ENCODE results near the gene SUGP1. TPM values are rescaled to one million over a fixed set of nuclear protein-coding genes. Genes with fewer than 3 reads are reported as not detected.
A peak's percentile ranks its signal among the peaks of the same experiment; 100 is the strongest.

The SUGP1 gene, protein sequence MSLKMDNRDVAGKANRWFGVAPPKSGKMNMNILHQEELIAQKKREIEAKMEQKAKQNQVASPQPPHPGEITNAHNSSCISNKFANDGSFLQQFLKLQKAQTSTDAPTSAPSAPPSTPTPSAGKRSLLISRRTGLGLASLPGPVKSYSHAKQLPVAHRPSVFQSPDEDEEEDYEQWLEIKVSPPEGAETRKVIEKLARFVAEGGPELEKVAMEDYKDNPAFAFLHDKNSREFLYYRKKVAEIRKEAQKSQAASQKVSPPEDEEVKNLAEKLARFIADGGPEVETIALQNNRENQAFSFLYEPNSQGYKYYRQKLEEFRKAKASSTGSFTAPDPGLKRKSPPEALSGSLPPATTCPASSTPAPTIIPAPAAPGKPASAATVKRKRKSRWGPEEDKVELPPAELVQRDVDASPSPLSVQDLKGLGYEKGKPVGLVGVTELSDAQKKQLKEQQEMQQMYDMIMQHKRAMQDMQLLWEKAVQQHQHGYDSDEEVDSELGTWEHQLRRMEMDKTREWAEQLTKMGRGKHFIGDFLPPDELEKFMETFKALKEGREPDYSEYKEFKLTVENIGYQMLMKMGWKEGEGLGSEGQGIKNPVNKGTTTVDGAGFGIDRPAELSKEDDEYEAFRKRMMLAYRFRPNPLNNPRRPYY
- 73.2 TPM for total RNA-seq (ENCODE audit: unreplicated experiment)
- long read RNA-seq, transcript SUGP1-201 (14 exons, 2,423 nt): major isoform, 27 of 49 reads
- long read RNA-seq, partial matches to known transcripts: 15 of 49 reads
- long read RNA-seq, other reads (novel, unspliced or antisense): 5 of 49 reads

DNA sequence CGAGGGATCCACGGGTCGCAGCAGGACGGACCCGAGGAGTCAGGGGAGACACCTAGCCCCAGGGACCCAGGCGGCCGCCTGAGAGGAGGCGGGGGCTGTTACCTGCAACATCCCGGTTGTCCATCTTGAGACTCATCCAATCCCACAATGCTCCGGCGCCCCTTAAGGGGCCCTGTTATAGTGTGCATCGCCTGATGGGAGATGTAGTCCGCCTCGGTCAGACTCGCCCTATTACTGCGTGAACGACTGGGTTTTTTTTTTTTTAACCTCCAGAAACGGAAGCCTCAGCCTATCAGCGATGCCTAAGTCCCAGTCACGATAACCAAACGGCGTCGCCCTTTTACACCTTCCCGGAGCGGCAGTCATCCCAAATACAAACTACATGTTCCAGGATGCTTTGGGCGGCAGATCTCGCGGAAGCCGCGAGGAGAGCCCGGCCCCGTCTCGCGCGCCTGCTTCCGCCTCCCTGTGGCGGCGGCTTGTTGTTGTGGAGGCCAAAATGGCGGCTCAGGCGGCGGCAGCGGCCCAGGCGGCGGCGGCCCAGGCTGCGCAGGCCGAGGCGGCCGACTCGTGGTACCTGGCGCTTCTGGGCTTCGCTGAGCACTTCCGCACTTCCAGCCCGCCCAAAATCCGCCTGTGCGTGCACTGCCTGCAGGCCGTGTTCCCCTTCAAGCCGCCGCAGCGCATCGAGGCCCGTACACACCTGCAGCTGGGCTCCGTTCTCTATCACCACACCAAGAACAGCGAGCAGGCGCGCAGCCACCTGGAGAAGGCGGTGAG is at the start of gene SUGP1, which contains the start of gene MAU2:
SUGP1 (minus strand) TSS at position 149 of the 780 bp plus-strand sequence; CDS start at position 136, 13 bp downstream.
MAU2 (plus strand) TSS at position 469 of the 780 bp plus-strand sequence; CDS start at position 500, 31 bp downstream.
- TF ChIP-seq CTCF (IDR thresholded peaks at IDR 0.05; ENCODE audit: unreplicated experiment): no peak
- H3K27me3 Mint-ChIP-seq (ENCODE audit: unreplicated experiment): peaks cover 6% of the 10 kb centered on the region
- DNase-seq (ENCODE audit: low spot score): peak; percentile 87
- peak within 1 kb of the TSS; percentile 99 for H3K4me3 Mint-ChIP-seq (ENCODE audit: unreplicated experiment)
- peaks cover 24% of the 10 kb centered on the region for H3K36me3 Mint-ChIP-seq (ENCODE audit: low read depth, unreplicated experiment)
- peak within 1 kb of the TSS; percentile 100 for H3K27ac Mint-ChIP-seq (ENCODE audit: unreplicated experiment)
- no peaks in the 10 kb centered on the region for H3K9me3 Mint-ChIP-seq (ENCODE audit: unreplicated experiment)
- peaks cover 6% of the 10 kb centered on the region for H3K4me1 Mint-ChIP-seq (ENCODE audit: unreplicated experiment)

- Mint-ChIP-seq H3K9me3 (ENCODE audit: unreplicated experiment) (no peaks in the 10 kb centered on the region), H3K27ac (ENCODE audit: unreplicated experiment) (no peak overlapping the region), H3K4me1 (ENCODE audit: unreplicated experiment) (peaks cover 5% of the 10 kb centered on the region), H3K36me3 (ENCODE audit: low read depth, unreplicated experiment) (no peaks in the 10 kb centered on the region), H3K4me3 (ENCODE audit: unreplicated experiment) (no peak overlapping the region), H3K27me3 (ENCODE audit: unreplicated experiment) (peaks cover 4% of the 10 kb centered on the region)
- DNase-seq (ENCODE audit: low spot score): no peak
- TF ChIP-seq CTCF (IDR thresholded peaks at IDR 0.05; ENCODE audit: unreplicated experiment): no peak
These were observed 47.8 kb upstream of the SUGP1 start for GRCh38 chr19:19368087-19368486.

GRCh38 chr19:19366434-19367396 is 46.4 kb upstream of the SUGP1 start:
- Mint-ChIP-seq H3K36me3 (ENCODE audit: low read depth, unreplicated experiment) (no peaks in the 10 kb centered on the region), H3K4me1 (ENCODE audit: unreplicated experiment) (peaks cover 5% of the 10 kb centered on the region), H3K27ac (ENCODE audit: unreplicated experiment) (peak overlapping the region; percentile 31), H3K4me3 (ENCODE audit: unreplicated experiment) (no peak overlapping the region), H3K27me3 (ENCODE audit: unreplicated experiment) (peaks cover 2% of the 10 kb centered on the region), H3K9me3 (ENCODE audit: unreplicated experiment) (no peaks in the 10 kb centered on the region)
- DNase-seq (ENCODE audit: low spot score): peak; percentile 72
- peak; percentile 86 for TF ChIP-seq CTCF (IDR thresholded peaks at IDR 0.05; ENCODE audit: unreplicated experiment)

- H3K27ac Mint-ChIP-seq (ENCODE audit: unreplicated experiment): no peak overlapping the region
- H3K4me1 Mint-ChIP-seq (ENCODE audit: unreplicated experiment): peaks cover 16% of the 10 kb centered on the region
- no peak overlapping the region for H3K4me3 Mint-ChIP-seq (ENCODE audit: unreplicated experiment)
- peaks cover 6% of the 10 kb centered on the region for H3K27me3 Mint-ChIP-seq (ENCODE audit: unreplicated experiment)
- H3K36me3 Mint-ChIP-seq (ENCODE audit: low read depth, unreplicated experiment): peaks cover 5% of the 10 kb centered on the region
- DNase-seq (ENCODE audit: low spot score): no peak
- H3K9me3 Mint-ChIP-seq (ENCODE audit: unreplicated experiment): no peaks in the 10 kb centered on the region
- TF ChIP-seq CTCF (IDR thresholded peaks at IDR 0.05; ENCODE audit: unreplicated experiment): no peak
These were observed 41.8 kb upstream of the SUGP1 start for GRCh38 chr19:19362075-19362474.

Measured in endothelial cell (in vitro differentiated cells).